Uterus (tissue), 4 donors: Measurements from ENCODE around the gene ELOVL4. TPM values are rescaled to one million over a fixed set of nuclear protein-coding genes. Genes with fewer than 3 reads are reported as not detected.

Experiments used
- DNase-seq, 2 donors: peaks; one replicate each; pipeline ENCODE4 v3.0.0-alpha.2; 2019 to 2020
- H3K27ac ChIP-seq, 2 donors: fragments of 200-600 bp; sonication (generic); 1 replicate in 1 of 2; 2 replicates in 1 of 2; pipeline ENCODE4 v1.5.1; 2016 to 2018
- H3K27me3 ChIP-seq, 2 donors: fragments of 200-600 bp; sonication (generic); one replicate each; pipeline ENCODE4 v1.5.1; 2018 to 2019; ENCODE audit warnings: control low read depth in 1 of 2
- H3K36me3 ChIP-seq, 2 donors: fragments of 200-600 bp; sonication (generic); one replicate each; pipeline ENCODE4 v1.5.1; 2019; ENCODE audit warnings: control low read depth in 1 of 2
- H3K4me1 ChIP-seq, 2 donors: fragments of 200-600 bp; sonication (generic); one replicate each; pipeline ENCODE4 v1.5.1; 2018 to 2019; ENCODE audit warnings: control low read depth in 1 of 2
- H3K4me3 ChIP-seq, 2 donors: fragments of 200-600 bp; sonication (generic); 1 replicate in 1 of 2; 2 replicates in 1 of 2; pipeline ENCODE4 v1.5.1; 2018 to 2019; ENCODE audit warnings: mild to moderate bottlenecking in 1 of 2
- H3K9me3 ChIP-seq, 2 donors: fragments of 200-600 bp; sonication (generic); one replicate each; pipeline ENCODE4 v1.5.1; 2019; ENCODE audit warnings: control low read depth in 1 of 2
- POLR2A ChIP-seq, 2 donors: fragments of 450-650 bp; IDR thresholded peaks; one replicate each; pipeline ENCODE4 v1.6.1; 2016; ENCODE audit warnings: antibody characterized with exemption in 2 of 2, mild to moderate bottlenecking in 1 of 2, moderate library complexity in 1 of 2
- intact Hi-C: fragments of 100-400 bp; cut with DNase I; formaldehyde crosslinking; loops from one replicate; pipeline ENCODE4 v1.15.1; 2023; ENCODE audit warnings: low total_unique reads
- total RNA-seq, 4 donors: library from RNA; depleted of rRNA in 3 of 4; stranded (reverse); fragments of >200 nt in 3 of 4; gene quantifications; one replicate each; pipeline versions ENCODE4 v1.1.0 to v1.2.4, GENCODE V29; 2014 to 2023
- TF ChIP-seq, protein P1 (sequence below), 4 experiments: fragments of 200-600 bp in 2 of 4; fragments of 450-650 bp in 2 of 4; sonication (generic) in 2 of 4; IDR thresholded peaks; one replicate each; pipeline ENCODE4 v1.5.1; 2016 to 2019; ENCODE audit warnings: antibody characterized with exemption in 4 of 4, mild to moderate bottlenecking in 2 of 4, moderate library complexity in 1 of 4
- donor health status: DM: yes; HTN: yes; CAD: no.

The ELOVL4 gene
- total RNA-seq, 4 donors from 2014 or later: 1.5 to 11.2 (median 4.2) TPM

DNA sequence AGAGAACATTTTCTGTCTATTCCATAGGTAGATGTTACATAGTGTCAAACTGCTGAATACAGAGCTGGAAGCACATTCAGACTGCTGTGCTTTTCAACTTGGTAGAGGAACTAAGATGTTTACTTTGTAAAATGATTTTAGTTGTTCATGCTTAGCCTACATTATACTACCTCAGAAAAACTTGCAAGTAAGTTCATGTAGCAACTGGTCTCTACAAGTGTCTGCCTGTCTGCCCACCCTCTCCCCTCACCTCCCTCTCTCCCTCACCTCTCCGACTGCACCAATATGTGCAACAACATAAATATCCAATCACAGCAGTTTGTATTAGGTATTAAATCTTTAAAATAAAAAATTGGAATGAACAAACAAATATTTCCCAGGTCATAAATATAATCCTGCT is 25.3 kb downstream of the ELOVL4 start:
- H3K27ac ChIP-seq: no peak overlapping the region
- no peak overlapping the region for H3K4me3 ChIP-seq
- no peaks in the 10 kb centered on the region for H3K27me3 ChIP-seq
- no peak for DNase-seq
- no peaks in the 10 kb centered on the region for H3K9me3 ChIP-seq
- H3K36me3 ChIP-seq: no peaks in the 10 kb centered on the region
- intact Hi-C loops: no loop called here
- no peak for TF ChIP-seq POLR2A (IDR thresholded peaks at IDR 0.05)
- TF ChIP-seq, protein P1, sequence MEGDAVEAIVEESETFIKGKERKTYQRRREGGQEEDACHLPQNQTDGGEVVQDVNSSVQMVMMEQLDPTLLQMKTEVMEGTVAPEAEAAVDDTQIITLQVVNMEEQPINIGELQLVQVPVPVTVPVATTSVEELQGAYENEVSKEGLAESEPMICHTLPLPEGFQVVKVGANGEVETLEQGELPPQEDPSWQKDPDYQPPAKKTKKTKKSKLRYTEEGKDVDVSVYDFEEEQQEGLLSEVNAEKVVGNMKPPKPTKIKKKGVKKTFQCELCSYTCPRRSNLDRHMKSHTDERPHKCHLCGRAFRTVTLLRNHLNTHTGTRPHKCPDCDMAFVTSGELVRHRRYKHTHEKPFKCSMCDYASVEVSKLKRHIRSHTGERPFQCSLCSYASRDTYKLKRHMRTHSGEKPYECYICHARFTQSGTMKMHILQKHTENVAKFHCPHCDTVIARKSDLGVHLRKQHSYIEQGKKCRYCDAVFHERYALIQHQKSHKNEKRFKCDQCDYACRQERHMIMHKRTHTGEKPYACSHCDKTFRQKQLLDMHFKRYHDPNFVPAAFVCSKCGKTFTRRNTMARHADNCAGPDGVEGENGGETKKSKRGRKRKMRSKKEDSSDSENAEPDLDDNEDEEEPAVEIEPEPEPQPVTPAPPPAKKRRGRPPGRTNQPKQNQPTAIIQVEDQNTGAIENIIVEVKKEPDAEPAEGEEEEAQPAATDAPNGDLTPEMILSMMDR (IDR thresholded peaks at IDR 0.05): no peak
- H3K4me1 ChIP-seq: no peaks in the 10 kb centered on the region

DNA sequence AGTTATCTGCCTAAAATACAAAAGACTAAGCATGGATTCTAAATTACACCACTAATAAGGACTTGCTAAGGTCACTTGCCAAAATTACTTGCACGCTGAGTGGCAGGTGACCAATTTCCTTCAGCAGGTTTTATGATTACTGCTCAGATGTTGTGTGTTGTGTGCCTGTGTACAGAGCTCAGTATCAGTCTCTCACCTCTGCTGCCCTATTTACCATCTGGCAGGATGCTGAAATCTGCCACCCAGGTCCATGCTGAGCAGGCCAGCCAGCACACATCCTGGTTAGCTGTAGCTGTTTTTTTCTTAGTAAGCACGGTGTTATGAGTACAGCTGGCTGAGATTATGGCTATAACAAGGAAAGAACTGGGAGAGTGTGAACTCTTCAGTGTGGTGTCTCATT is 34.0 kb downstream of the ELOVL4 start:
- TF ChIP-seq, protein P1 (IDR thresholded peaks at IDR 0.05): no peak
- no peak for TF ChIP-seq POLR2A (IDR thresholded peaks at IDR 0.05)
- intact Hi-C loops: no loop called here
- no peak for DNase-seq

DNA sequence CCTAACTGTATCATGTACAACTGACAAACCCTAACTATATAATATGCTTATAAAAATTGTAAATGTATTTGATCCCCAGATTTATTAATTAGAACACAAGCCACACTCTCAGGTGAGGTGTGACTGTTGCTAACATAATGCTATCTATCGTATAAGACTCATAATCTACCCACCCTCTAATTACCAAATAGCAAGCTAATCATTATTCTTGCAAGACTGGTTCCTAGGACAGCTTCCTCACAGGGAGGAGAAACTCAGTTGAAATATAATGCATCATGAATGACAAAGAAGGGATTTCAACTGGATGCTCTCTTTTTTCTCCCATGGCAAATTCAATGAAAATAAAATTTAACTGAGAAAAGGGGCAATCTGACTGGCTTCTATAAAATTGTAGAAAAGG is 35.4 kb downstream of the ELOVL4 start:
- Histone ChIP-seq H3K36me3 (no peaks in the 10 kb centered on the region), H3K4me1 (no peaks in the 10 kb centered on the region), H3K4me3 (no peak overlapping the region), H3K27ac (no peak overlapping the region), H3K27me3 (no peaks in the 10 kb centered on the region), H3K9me3 (no peaks in the 10 kb centered on the region)
- intact Hi-C loops: no loop called here
- no peak for DNase-seq
- no peak for TF ChIP-seq POLR2A (IDR thresholded peaks at IDR 0.05)
- TF ChIP-seq, protein P1 (IDR thresholded peaks at IDR 0.05): no peak

More for the DNA sequence above, 34.0 kb downstream of the ELOVL4 start:
- no peak overlapping the region for H3K27ac ChIP-seq
- H3K4me1 ChIP-seq: no peaks in the 10 kb centered on the region
- H3K9me3 ChIP-seq: no peaks in the 10 kb centered on the region
- no peaks in the 10 kb centered on the region for H3K36me3 ChIP-seq
- no peaks in the 10 kb centered on the region for H3K27me3 ChIP-seq
- H3K4me3 ChIP-seq: no peak overlapping the region

DNA sequence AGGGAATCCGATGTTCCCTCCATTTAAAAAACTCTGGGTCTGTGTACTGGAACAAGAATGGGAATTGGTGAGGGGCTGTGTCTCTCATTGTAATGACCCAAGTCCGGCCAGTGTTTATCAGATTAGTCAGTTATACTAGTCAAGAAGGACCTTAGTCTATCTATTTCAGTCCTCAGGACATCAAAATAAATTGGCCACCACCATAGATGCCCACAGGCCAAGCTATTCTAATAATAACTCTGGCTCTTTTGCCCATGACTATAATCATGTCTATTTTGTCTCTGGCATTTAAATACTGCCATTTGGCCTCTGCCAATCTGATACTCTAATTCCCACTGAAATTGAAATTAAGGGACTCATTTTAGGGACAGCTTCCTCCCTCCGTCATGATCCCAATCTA is 37.8 kb downstream of the ELOVL4 start:
- Histone ChIP-seq H3K36me3 (no peaks in the 10 kb centered on the region), H3K4me1 (no peaks in the 10 kb centered on the region), H3K27ac (no peak overlapping the region), H3K4me3 (no peak overlapping the region), H3K9me3 (no peaks in the 10 kb centered on the region), H3K27me3 (no peaks in the 10 kb centered on the region)
- DNase-seq: no peak
- intact Hi-C loops: no loop called here
- TF ChIP-seq POLR2A (IDR thresholded peaks at IDR 0.05): no peak
- TF ChIP-seq, protein P1 (IDR thresholded peaks at IDR 0.05): no peak

DNA sequence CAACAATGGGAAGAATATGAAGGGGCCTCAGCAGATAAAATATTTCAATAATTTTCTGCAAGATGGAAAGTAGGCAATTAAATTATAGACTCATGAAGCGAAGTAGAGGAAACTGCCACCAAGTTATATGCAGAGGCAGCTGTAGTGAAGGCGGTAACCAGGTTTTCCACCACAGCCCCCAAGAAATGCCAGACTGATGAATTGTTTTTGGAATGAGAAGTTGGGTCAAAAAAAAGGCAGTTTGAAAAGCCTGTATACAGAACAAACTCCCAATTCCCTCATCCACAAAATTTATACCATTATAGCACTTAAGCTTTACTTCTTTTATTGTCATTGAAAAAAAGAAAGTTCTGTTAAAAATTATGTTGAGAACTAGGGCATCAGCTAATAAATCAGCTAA is 45.3 kb downstream of the ELOVL4 start:
- no peak for DNase-seq
- Histone ChIP-seq H3K4me1 (no peaks in the 10 kb centered on the region), H3K27ac (no peak overlapping the region), H3K27me3 (no peaks in the 10 kb centered on the region), H3K36me3 (no peaks in the 10 kb centered on the region), H3K9me3 (no peaks in the 10 kb centered on the region), H3K4me3 (no peak overlapping the region)
- TF ChIP-seq, protein P1 (IDR thresholded peaks at IDR 0.05): no peak
- TF ChIP-seq POLR2A (IDR thresholded peaks at IDR 0.05): no peak
- intact Hi-C loops: no loop called here
